AG04450 (cell line): ENCODE results near the gene IGLL1. TPM values are rescaled to one million over a fixed set of nuclear protein-coding genes. Genes with fewer than 3 reads are reported as not detected.

Experiments used
- CTCF ChIA-PET: fragments of 300-600, 350-600 bp; formaldehyde crosslinking; extraction: SDS; loops from one replicate; lab custom pipeline; 2022; ENCODE audit warnings: antibody characterized with exemption, inconsistent platforms; lab: Charles Lee
- POLR2A ChIA-PET: fragments of 350-600 bp; formaldehyde crosslinking; extraction: SDS; loops from one replicate; lab custom pipeline; 2021; ENCODE audit warnings: antibody characterized with exemption, inconsistent platforms; lab: Yijun Ruan, JAX
- DNase-seq: peaks from one replicate; pipeline ENCODE4 v3.0.0-alpha.2; 2011; ENCODE audit warnings: low read depth, low spot score
- H3K27ac ChIP-seq: one replicate; pipeline ENCODE4 v1.5.1; 2012; ENCODE audit warnings: low read depth, low read length, control low read depth
- H3K27me3 ChIP-seq: one replicate; pipeline ENCODE4 v1.6.0; 2012; ENCODE audit warnings: low read length; ENCODE audit not compliant: control insufficient read depth, insufficient read depth
- H3K4me3 ChIP-seq: 2 replicates; pipeline ENCODE4 v1.5.1; 2011; ENCODE audit warnings: mild to moderate bottlenecking, low read depth, low read length, control low read depth
- H3K9me3 ChIP-seq: 2 replicates; pipeline ENCODE4 v1.5.1; 2012; ENCODE audit warnings: low read length; ENCODE audit not compliant: control insufficient read depth, insufficient read depth
- polyA plus RNA-seq: library from polyadenylated mRNA; depleted of rRNA; stranded (reverse); fragments of >200 nt; gene quantifications from 2 replicates; pipeline ENCODE4 v1.2.3, GENCODE V29; 2011
- TF ChIP-seq, protein P1 (sequence below): IDR thresholded peaks from 2 replicates; pipeline ENCODE4 v1.5.1; 2011; ENCODE audit warnings: low read depth, low read length, control low read depth, inconsistent platforms

Gene IGLL1
- polyA plus RNA-seq, 1 experiment = not detected

DNA sequence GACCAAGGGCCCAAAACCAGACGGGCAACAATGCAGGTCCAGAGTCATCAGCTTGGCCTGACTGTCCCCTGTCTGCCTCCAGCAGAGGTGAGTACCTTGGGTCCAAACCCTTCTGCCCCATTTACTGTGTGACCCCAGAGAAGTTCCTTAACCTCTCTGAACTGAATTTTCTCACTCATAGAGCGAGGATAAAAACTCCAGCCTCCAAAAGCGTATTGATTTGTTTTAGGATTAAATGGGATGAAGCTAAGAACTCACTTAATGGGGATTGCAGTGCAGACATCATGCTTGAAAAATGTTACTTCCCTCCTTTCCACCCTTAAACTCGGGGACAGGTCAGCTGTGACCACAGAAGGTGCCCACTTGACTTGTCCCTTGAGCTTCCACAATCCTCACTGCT is 22.6 kb downstream of the IGLL1 start:
- DNase-seq = no peak
- CTCF ChIA-PET = no interaction called here
- TF ChIP-seq, protein P1, sequence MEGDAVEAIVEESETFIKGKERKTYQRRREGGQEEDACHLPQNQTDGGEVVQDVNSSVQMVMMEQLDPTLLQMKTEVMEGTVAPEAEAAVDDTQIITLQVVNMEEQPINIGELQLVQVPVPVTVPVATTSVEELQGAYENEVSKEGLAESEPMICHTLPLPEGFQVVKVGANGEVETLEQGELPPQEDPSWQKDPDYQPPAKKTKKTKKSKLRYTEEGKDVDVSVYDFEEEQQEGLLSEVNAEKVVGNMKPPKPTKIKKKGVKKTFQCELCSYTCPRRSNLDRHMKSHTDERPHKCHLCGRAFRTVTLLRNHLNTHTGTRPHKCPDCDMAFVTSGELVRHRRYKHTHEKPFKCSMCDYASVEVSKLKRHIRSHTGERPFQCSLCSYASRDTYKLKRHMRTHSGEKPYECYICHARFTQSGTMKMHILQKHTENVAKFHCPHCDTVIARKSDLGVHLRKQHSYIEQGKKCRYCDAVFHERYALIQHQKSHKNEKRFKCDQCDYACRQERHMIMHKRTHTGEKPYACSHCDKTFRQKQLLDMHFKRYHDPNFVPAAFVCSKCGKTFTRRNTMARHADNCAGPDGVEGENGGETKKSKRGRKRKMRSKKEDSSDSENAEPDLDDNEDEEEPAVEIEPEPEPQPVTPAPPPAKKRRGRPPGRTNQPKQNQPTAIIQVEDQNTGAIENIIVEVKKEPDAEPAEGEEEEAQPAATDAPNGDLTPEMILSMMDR = no peak
- Histone ChIP-seq H3K9me3 (no peaks in the 10 kb centered on the region), H3K27me3 (peaks cover 2% of the 10 kb centered on the region), H3K4me3 (no peak overlapping the region), H3K27ac (no peak overlapping the region)
- POLR2A ChIA-PET = no interaction called here

GRCh38 chr22:23557036-23557435 is 23.1 kb downstream of the IGLL1 start:
- Histone ChIP-seq H3K9me3 (no peaks in the 10 kb centered on the region), H3K27ac (no peak overlapping the region), H3K4me3 (no peak overlapping the region), H3K27me3 (peaks cover 2% of the 10 kb centered on the region)
- TF ChIP-seq, protein P1 = no peak
- ChIA-PET CTCF (no interaction called here), POLR2A (no interaction called here)
- DNase-seq = no peak

GRCh38 chr22:23556026-23556620 is 24.0 kb downstream of the IGLL1 start:
- TF ChIP-seq, protein P1 = no peak
- Histone ChIP-seq H3K27ac (no peak overlapping the region), H3K4me3 (no peak overlapping the region), H3K27me3 (peaks cover 2% of the 10 kb centered on the region), H3K9me3 (no peaks in the 10 kb centered on the region)
- ChIA-PET CTCF (no interaction called here), POLR2A (no interaction called here)
- no peak for DNase-seq

- POLR2A ChIA-PET = no interaction called here
- TF ChIP-seq, protein P1 = no peak
- H3K4me3 ChIP-seq = no peak overlapping the region
- H3K9me3 ChIP-seq = no peaks in the 10 kb centered on the region
- no peak for DNase-seq
- CTCF ChIA-PET = no interaction called here
- H3K27ac ChIP-seq = no peak overlapping the region
- peaks cover 2% of the 10 kb centered on the region for H3K27me3 ChIP-seq
Measured at GRCh38 chr22:23555118-23555517, 25.0 kb downstream of the IGLL1 start.

DNA sequence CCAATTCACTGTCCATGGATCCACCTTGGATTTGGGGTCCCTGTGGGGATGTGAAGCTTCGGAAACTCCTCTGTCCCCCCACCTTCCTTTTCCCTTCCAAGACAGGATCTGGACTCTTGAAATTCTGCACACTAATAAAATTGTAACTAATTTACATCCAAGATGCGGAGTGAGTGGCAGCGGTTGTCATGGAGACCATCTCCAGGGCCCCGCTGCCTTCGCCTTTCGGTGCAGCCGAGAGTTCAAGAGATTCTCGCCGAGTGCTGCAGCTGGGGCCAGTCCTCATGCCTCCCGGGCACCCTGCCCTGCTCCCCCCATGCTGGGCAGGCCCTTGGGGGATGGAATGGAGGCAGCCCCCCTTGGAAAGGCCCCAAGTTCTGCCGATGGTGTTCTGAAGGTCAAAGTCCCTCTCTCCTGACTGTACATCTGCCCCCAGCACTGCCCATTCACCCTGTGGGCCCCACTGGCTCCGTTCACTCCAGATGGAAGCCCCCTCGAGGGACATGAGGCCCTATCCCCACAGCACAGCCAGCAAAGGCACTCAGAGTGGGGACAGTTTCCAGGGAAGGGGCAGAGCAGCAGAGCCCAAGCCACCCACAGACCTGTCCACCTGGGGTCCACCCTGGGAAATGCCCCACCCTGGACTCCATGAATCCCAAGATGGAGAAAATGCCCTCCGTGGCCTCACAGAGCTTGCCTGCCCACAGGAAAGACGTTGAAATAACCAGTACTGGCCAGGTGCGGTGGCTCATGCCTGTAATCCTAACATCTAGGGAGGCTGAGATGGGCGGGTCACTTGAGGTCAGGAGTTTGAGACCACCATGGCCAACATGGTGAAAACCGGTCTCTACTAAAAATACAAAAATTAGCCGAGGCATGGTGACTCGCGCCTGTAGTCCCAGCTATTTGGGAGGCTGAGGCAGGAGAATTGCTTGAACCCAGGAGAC is 25.9 kb downstream of the IGLL1 start:
- Histone ChIP-seq H3K9me3 (peaks cover under 1% of the 10 kb centered on the region; the same call in 1 of the 2 replicates), H3K27me3 (peaks cover 2% of the 10 kb centered on the region), H3K27ac (no peak overlapping the region), H3K4me3 (no peak overlapping the region)
- ChIA-PET POLR2A (no interaction called here), CTCF (interaction anchor here (0.8 kb wide), 1 partner anchor 37 kb away, joined by 4 read pairs; no protein-coding TSS in a partner anchor)
- TF ChIP-seq, protein P1 = no peak
- DNase-seq = no peak
